HG03060 (cell line): ENCODE measurements around the gene CDCP1.

Experiments
- ATAC-seq: cut with Tn5 transposase; IDR thresholded peaks from one replicate; pipeline ENCODE4 v1.9.1; 2021; ENCODE audit warnings: low read depth, moderate number of reproducible peaks; ENCODE audit not compliant: unreplicated experiment

CDCP1 gene

GRCh38 chr3:45034612-45035252, 111.4 kb downstream of the CDCP1 start:
- no peak for ATAC-seq

GRCh38 chr3:45033791-45034190, 112.4 kb downstream of the CDCP1 start:
- no peak for ATAC-seq
